ENCODE measurements around the gene OR7D4.
"Not testable (repeated sequence)": the region's sequence is repeated elsewhere in the genome, so short reads cannot be mapped to it uniquely, and the experiment has no call there.

Gene OR7D4

DNA sequence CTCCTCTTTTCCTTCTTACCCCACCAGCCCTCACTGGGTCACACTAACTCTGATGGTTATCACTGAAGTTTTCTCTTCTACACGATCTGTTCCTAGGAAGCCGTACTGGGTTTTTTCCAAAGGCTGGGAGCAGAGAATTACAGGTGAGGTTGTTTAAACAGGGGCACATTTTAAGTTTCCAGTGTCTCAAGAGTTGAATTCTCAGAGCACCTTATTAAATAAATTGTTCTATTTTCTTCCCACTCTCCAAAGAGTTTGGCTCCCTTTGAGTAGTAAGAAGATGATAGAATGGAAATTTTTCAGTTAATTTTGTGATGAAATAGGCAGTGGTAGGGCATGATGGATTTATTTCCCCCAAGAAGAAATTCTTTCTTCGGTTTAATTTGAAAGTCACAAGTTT lies at the start of gene OR7D4:
Gene OR7D4 (minus strand): TSS at position 101 of the 400 bp plus-strand sequence. CDS start 4,752 bp downstream, outside the sequence.
- DNase-seq = no peak
- peaks cover 0 to under 1% of the 10 kb centered on the region in 2 donors for H3K27me3 ChIP-seq
- no peaks in the 10 kb centered on the region for H3K9me3 ChIP-seq
- intact Hi-C loops (cut with DNase I; ENCODE audit: low total_unique reads) = no loop called here
- TF ChIP-seq, protein P1, sequence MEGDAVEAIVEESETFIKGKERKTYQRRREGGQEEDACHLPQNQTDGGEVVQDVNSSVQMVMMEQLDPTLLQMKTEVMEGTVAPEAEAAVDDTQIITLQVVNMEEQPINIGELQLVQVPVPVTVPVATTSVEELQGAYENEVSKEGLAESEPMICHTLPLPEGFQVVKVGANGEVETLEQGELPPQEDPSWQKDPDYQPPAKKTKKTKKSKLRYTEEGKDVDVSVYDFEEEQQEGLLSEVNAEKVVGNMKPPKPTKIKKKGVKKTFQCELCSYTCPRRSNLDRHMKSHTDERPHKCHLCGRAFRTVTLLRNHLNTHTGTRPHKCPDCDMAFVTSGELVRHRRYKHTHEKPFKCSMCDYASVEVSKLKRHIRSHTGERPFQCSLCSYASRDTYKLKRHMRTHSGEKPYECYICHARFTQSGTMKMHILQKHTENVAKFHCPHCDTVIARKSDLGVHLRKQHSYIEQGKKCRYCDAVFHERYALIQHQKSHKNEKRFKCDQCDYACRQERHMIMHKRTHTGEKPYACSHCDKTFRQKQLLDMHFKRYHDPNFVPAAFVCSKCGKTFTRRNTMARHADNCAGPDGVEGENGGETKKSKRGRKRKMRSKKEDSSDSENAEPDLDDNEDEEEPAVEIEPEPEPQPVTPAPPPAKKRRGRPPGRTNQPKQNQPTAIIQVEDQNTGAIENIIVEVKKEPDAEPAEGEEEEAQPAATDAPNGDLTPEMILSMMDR (IDR thresholded peaks at IDR 0.05) = no peak
- H3K4me3 ChIP-seq = no peak within 1 kb of the TSS
- no peaks in the 10 kb centered on the region for H3K4me1 ChIP-seq
- H3K36me3 ChIP-seq = no peaks in the 10 kb centered on the region
- no peak within 1 kb of the TSS for H3K27ac ChIP-seq

DNA sequence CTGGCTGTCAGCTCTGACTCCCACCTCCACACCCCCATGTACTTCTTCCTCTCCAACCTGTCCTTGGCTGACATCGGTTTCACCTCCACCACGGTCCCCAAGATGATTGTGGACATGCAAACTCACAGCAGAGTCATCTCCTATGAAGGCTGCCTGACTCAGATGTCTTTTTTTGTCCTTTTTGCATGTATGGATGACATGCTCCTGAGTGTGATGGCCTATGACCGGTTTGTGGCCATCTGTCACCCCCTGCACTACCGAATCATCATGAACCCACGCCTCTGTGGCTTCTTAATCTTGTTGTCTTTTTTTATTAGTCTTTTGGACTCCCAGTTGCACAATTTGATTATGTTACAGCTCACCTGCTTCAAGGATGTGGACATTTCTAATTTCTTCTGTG lies 31.8 kb upstream of the OR7D4 start:
- intact Hi-C loops (cut with DNase I; ENCODE audit: low total_unique reads) = no loop called here

DNA sequence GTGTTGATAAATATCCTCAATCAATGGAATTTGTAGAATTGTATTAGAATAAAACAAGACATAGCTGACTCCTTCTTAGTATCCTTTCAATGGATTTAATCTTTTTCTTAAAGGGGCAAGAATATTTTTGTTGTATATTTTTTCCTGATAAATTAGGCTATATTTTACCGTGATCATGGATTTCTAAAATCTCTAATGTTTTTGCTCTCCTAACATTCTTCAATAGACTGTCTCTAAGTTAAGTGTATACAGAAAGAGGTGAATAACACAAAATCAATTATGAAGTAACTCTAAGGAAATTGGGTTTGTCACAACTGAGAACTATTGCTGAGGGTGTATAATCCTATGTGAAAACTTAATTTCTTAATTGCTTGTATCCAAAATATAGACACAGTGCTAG lies 31.2 kb upstream of the OR7D4 start, which contains the start of gene OR7E24:
Gene OR7E24 (plus strand): TSS at position 301 of the 400 bp plus-strand sequence. CDS start 114 bp downstream, outside the sequence.
- no peaks in the 10 kb centered on the region for H3K27me3 ChIP-seq
- H3K4me3 ChIP-seq = no peak within 1 kb of the TSS
- intact Hi-C loops (cut with DNase I; ENCODE audit: low total_unique reads) = no loop called here
- no peak within 1 kb of the TSS for H3K27ac ChIP-seq
- TF ChIP-seq, protein P1 (IDR thresholded peaks at IDR 0.05) = no peak
- no peaks in the 10 kb centered on the region for H3K9me3 ChIP-seq
- DNase-seq = no peak
- no peaks in the 10 kb centered on the region for H3K36me3 ChIP-seq
- H3K4me1 ChIP-seq = no peaks in the 10 kb centered on the region

More for the DNA sequence above, 31.8 kb upstream of the OR7D4 start:
- TF ChIP-seq, protein P1 (IDR thresholded peaks at IDR 0.05) = no peak
- H3K27me3 ChIP-seq = no peaks in the 10 kb centered on the region
- no peak overlapping the region for H3K4me3 ChIP-seq
- H3K36me3 ChIP-seq = no peaks in the 10 kb centered on the region
- no peak overlapping the region for H3K27ac ChIP-seq
- no peak for DNase-seq
- H3K4me1 ChIP-seq = no peaks in the 10 kb centered on the region
- no peaks in the 10 kb centered on the region for H3K9me3 ChIP-seq

DNA sequence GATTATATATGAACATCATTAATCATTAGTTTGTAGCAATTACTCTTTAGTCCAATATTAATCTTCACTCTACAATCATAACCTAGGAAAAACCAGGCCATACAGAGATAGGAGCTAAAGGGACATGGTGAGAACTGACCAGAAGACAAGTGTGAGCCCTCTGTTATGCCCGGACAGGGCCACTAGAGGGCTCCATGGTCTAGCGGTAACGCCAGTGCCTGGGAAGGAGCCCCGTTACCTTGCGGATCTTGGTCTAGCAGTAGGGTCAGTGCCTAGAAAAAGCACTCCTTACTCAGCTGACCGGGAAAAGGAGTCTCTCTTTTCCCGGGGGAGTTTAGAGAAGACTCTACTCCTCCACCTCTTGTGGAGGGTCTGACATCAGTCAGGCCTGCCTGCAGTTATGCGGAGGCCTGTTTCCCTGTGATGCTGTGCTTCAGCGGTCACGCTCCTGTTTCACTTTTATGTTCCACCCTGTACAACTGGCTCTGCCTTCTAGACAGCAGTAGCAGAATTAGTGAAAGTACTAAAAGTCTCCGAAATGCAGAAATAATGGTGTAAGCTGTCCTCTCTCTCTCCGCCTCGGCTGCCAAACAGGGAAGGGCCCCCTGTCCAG lies 13.8 kb downstream of the OR7D4 start:
- Histone ChIP-seq H3K27me3 (peaks cover 0 to 3% of the 10 kb centered on the region in 2 donors), H3K4me1 (peaks cover 0 to 4% (median 0%) of the 10 kb centered on the region in 4 donors), H3K4me3 (peak overlapping the region; percentile 32 to 36), H3K27ac (no peak overlapping the region), H3K9me3 (no peaks in the 10 kb centered on the region), H3K36me3 (no peaks in the 10 kb centered on the region)
- TF ChIP-seq, protein P1 (IDR thresholded peaks at IDR 0.05) = peak; percentile 82 to 92
- intact Hi-C loops (cut with DNase I; ENCODE audit: low total_unique reads) = loop anchor here (10.0 kb wide), 1 partner anchor 599 kb away; no protein-coding TSS in a partner anchor
- peak; percentile 63 to 81 for DNase-seq

DNA sequence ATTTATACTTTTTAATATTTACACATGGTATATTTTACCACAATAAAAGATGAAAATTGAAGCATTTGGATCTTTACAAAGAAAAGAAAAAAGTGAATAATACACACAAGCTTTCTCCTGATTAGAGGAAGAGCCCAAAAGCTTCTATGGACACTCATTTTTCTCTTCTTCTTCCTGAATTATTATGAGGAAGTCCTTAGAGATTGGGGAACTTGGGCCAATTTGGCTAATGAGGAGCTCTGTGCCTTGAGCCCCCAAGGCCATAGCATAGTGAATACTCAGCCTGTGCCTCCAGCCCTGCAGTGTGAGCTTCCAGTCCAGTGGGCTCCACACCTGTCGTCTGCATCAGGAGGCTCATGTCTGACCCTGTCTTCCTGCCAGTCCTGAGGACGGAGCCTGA lies 21.3 kb downstream of the OR7D4 start:
- H3K27me3 ChIP-seq; H3K27ac ChIP-seq; H3K4me1 ChIP-seq; H3K9me3 ChIP-seq; DNase-seq; H3K36me3 ChIP-seq; intact Hi-C loops (cut with DNase I; ENCODE audit: low total_unique reads); H3K4me3 ChIP-seq: not testable (repeated sequence)

DNA sequence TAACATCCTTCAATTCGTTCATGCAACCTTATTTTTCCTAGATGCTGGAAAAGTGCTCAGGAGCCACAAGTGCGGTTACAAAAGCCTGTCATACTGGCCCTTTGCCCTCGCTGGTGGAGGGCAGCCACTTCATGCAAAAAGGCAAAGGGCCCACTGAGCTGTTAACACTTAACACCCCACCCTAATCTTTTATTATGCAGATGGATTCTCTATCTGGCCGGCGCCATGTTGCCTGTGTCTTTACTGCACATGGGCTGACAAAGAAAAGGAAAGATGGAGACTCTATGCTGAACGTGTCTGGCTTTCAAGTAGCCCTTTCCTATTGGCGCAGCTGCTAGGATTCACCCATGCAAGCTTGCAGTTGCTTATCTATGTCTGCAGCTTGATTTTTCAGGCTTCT lies 29.9 kb downstream of the OR7D4 start:
- H3K4me1 ChIP-seq = no peaks in the 10 kb centered on the region
- H3K27ac ChIP-seq = no peak overlapping the region
- intact Hi-C loops (cut with DNase I; ENCODE audit: low total_unique reads) = no loop called here
- TF ChIP-seq, protein P1 (IDR thresholded peaks at IDR 0.05) = no peak
- no peaks in the 10 kb centered on the region for H3K27me3 ChIP-seq
- no peak for DNase-seq
- H3K4me3 ChIP-seq = no peak overlapping the region
- no peaks in the 10 kb centered on the region for H3K9me3 ChIP-seq
- no peaks in the 10 kb centered on the region for H3K36me3 ChIP-seq
